ENCODE measurements around the gene ZNF804A.

- TF ChIP-seq CTCF (IDR thresholded peaks at IDR 0.05; ENCODE audit: low read depth, low read length) (no peak), POLR2A (IDR thresholded peaks at IDR 0.05; ENCODE audit: extremely low read depth, insufficient read length) (no peak), MAX (IDR thresholded peaks at IDR 0.05; ENCODE audit: low read depth, low read length) (no peak)
Measured at GRCh38 chr2:184564092-184564491, 34.2 kb upstream of the ZNF804A start.
